ENCODE data around the gene DDX31.

DNA sequence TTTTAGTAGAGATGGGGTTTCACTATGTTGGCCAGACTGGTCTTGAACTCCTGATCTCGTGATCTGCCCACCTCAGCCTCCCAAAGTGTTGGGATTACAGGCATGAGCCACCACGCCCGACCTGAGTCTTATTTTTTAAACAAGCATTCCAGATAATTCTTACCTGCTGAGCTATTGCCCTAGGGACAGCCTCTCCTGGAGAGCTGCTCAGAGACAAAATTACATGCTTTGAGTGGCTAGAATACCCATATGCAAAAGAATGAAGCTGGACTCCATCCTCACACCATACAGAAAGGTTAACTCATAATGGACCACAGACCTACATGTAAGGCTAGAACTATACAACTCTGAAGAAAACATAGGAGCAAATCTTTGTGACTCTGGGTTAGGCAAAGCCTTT, 42.1 kb upstream of the DDX31 start:
- TF ChIP-seq, protein P1, sequence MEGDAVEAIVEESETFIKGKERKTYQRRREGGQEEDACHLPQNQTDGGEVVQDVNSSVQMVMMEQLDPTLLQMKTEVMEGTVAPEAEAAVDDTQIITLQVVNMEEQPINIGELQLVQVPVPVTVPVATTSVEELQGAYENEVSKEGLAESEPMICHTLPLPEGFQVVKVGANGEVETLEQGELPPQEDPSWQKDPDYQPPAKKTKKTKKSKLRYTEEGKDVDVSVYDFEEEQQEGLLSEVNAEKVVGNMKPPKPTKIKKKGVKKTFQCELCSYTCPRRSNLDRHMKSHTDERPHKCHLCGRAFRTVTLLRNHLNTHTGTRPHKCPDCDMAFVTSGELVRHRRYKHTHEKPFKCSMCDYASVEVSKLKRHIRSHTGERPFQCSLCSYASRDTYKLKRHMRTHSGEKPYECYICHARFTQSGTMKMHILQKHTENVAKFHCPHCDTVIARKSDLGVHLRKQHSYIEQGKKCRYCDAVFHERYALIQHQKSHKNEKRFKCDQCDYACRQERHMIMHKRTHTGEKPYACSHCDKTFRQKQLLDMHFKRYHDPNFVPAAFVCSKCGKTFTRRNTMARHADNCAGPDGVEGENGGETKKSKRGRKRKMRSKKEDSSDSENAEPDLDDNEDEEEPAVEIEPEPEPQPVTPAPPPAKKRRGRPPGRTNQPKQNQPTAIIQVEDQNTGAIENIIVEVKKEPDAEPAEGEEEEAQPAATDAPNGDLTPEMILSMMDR (IDR thresholded peaks at IDR 0.05 in 2 of 3, conservative IDR thresholded peaks at IDR 0.05 in 1 of 3; ENCODE audit: borderline replicate concordance in 1 of 3, insufficient read depth in 1 of 3, low read depth in 2 of 3, low read length in 2 of 3): no peak
- TF ChIP-seq POLR2A (IDR thresholded peaks at IDR 0.05; ENCODE audit: borderline replicate concordance, extremely low read depth, insufficient read depth, insufficient read length): no peak
